HL-60 (cell line): ENCODE data around the gene CNNM4.

Source experiments
- GABPA ChIP-seq: IDR thresholded peaks from 2 replicates; pipeline ENCODE4 v1.6.1; 2012; ENCODE audit warnings: low read depth
- POLR2AphosphoS5 ChIP-seq: IDR thresholded peaks from 2 replicates; pipeline ENCODE4 v1.6.1; 2012; ENCODE audit warnings: low read depth
- TF ChIP-seq, protein P1 (sequence below): IDR thresholded peaks from one replicate; pipeline ENCODE4 v1.5.1; 2011; ENCODE audit warnings: low read length, control low read depth, inconsistent platforms; ENCODE audit not compliant: insufficient read depth
- TF ChIP-seq, protein P2 (sequence below): IDR thresholded peaks from 2 replicates; pipeline ENCODE4 v1.6.1; 2012; ENCODE audit warnings: low read depth; ENCODE audit not compliant: insufficient replicate concordance

DNA sequence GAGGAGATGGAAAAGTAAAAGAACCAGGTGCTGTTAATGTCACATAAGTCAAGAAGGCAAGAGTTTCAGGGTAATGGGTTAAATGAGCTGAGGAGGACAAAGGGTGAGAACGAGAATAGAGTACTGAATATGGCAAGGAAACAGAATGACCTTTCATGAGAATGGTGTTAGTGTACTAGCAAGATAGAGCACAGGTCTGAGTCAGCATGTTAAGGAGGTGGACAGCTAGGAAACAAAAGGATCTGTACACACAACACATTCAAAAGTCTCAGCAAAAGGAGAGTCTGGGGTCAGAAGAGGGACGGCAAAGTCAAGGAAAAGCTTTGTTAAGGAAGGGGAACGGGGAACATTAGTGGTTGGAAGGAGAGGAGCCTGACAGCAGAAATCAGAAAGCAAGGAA, 49.7 kb upstream of the CNNM4 start:
- TF ChIP-seq, protein P1, sequence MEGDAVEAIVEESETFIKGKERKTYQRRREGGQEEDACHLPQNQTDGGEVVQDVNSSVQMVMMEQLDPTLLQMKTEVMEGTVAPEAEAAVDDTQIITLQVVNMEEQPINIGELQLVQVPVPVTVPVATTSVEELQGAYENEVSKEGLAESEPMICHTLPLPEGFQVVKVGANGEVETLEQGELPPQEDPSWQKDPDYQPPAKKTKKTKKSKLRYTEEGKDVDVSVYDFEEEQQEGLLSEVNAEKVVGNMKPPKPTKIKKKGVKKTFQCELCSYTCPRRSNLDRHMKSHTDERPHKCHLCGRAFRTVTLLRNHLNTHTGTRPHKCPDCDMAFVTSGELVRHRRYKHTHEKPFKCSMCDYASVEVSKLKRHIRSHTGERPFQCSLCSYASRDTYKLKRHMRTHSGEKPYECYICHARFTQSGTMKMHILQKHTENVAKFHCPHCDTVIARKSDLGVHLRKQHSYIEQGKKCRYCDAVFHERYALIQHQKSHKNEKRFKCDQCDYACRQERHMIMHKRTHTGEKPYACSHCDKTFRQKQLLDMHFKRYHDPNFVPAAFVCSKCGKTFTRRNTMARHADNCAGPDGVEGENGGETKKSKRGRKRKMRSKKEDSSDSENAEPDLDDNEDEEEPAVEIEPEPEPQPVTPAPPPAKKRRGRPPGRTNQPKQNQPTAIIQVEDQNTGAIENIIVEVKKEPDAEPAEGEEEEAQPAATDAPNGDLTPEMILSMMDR: no peak
- TF ChIP-seq POLR2AphosphoS5 (no peak), GABPA (no peak)
- TF ChIP-seq, protein P2, sequence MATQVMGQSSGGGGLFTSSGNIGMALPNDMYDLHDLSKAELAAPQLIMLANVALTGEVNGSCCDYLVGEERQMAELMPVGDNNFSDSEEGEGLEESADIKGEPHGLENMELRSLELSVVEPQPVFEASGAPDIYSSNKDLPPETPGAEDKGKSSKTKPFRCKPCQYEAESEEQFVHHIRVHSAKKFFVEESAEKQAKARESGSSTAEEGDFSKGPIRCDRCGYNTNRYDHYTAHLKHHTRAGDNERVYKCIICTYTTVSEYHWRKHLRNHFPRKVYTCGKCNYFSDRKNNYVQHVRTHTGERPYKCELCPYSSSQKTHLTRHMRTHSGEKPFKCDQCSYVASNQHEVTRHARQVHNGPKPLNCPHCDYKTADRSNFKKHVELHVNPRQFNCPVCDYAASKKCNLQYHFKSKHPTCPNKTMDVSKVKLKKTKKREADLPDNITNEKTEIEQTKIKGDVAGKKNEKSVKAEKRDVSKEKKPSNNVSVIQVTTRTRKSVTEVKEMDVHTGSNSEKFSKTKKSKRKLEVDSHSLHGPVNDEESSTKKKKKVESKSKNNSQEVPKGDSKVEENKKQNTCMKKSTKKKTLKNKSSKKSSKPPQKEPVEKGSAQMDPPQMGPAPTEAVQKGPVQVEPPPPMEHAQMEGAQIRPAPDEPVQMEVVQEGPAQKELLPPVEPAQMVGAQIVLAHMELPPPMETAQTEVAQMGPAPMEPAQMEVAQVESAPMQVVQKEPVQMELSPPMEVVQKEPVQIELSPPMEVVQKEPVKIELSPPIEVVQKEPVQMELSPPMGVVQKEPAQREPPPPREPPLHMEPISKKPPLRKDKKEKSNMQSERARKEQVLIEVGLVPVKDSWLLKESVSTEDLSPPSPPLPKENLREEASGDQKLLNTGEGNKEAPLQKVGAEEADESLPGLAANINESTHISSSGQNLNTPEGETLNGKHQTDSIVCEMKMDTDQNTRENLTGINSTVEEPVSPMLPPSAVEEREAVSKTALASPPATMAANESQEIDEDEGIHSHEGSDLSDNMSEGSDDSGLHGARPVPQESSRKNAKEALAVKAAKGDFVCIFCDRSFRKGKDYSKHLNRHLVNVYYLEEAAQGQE: no peak
